Esophagus squamous epithelium (tissue), 4 donors: Measurements from ENCODE around the gene ECT2.

Experiments used
- CTCF ChIP-seq, 6 experiments: fragments of 450-650 bp in 4 of 6; fragments of 200-600 bp in 2 of 6; sonication (generic) in 2 of 6; IDR thresholded peaks; one replicate each; pipeline ENCODE4 v1.5.1; 2016 to 2019; ENCODE audit warnings: antibody characterized with exemption in 6 of 6, mild to moderate bottlenecking in 4 of 6, moderate library complexity in 4 of 6
- POLR2A ChIP-seq, 4 donors: fragments of 450-650 bp; IDR thresholded peaks; one replicate each; pipeline ENCODE4 v1.6.1; 2017; ENCODE audit warnings: antibody characterized with exemption in 4 of 4, mild to moderate bottlenecking in 4 of 4, moderate library complexity in 3 of 4

GRCh38 chr3:172770382-172770781 is 19.9 kb downstream of the ECT2 start:
- TF ChIP-seq CTCF (IDR thresholded peaks at IDR 0.05) (no peak), POLR2A (IDR thresholded peaks at IDR 0.05) (no peak)
